HT1080 (cell line): ENCODE measurements around the gene KCNIP1. TPM values are rescaled to one million over a fixed set of nuclear protein-coding genes. Genes with fewer than 3 reads are reported as not detected.

Experiments
- DNase-seq: peaks from one replicate; pipeline ENCODE4 v3.0.0-alpha.2; 2015; ENCODE audit warnings: low read depth
- total RNA-seq: library from RNA; depleted of rRNA; stranded (reverse); fragments of >200 nt; shearing (Covaris generic); gene quantifications from 2 replicates; pipeline ENCODE4 v1.2.3, GENCODE V29; 2014; rRNA removed

The KCNIP1 gene
- total RNA-seq, 1 experiment from 2014 or later, result not detected

- no peak for DNase-seq
Measured at GRCh38 chr5:170771496-170771895, 267.7 kb downstream of the KCNIP1 start.

- no peak for DNase-seq
Measured at GRCh38 chr5:170773024-170773985, 269.5 kb downstream of the KCNIP1 start.

- no peak for DNase-seq
Measured at GRCh38 chr5:170774831-170775230, 271.0 kb downstream of the KCNIP1 start.

GRCh38 chr5:170781946-170782345 lies 278.1 kb downstream of the KCNIP1 start:
- no peak for DNase-seq

- no peak for DNase-seq
Measured at GRCh38 chr5:170782438-170782837, 278.6 kb downstream of the KCNIP1 start.

- DNase-seq, result no peak
Measured at GRCh38 chr5:170783498-170784247, 279.9 kb downstream of the KCNIP1 start, which contains the start of gene GABRP. TSS of gene GABRP (plus strand) at chr5:170783725. CDS start at chr5:170788616, 4,891 bp downstream.

GRCh38 chr5:170785416-170785815 lies 281.6 kb downstream of the KCNIP1 start:
- no peak for DNase-seq

Other genes with a start within 250 kb of the KCNIP1 start
- 0.50 TPM in 1 of 2 replicates, not detected in the other for gene LCP2, start 206.2 kb upstream of the KCNIP1 start, total RNA-seq
- not detected in 2 replicates for gene KCNMB1, start 114.7 kb upstream of the KCNIP1 start, total RNA-seq